Activated CD4-positive, CD25-positive, alpha-beta regulatory T cell treated with anti-CD3 and anti-CD28 coated beads, Interleukin-2, amount 50 U/mL, for 16 hours (primary cell): ENCODE data around the gene PTPN14.

ENCODE experiments used
- DNase-seq: peaks from one replicate; pipeline ENCODE4 v3.0.0-alpha.2; 2020; ENCODE audit warnings: low read depth, low spot score

Gene PTPN14

DNA sequence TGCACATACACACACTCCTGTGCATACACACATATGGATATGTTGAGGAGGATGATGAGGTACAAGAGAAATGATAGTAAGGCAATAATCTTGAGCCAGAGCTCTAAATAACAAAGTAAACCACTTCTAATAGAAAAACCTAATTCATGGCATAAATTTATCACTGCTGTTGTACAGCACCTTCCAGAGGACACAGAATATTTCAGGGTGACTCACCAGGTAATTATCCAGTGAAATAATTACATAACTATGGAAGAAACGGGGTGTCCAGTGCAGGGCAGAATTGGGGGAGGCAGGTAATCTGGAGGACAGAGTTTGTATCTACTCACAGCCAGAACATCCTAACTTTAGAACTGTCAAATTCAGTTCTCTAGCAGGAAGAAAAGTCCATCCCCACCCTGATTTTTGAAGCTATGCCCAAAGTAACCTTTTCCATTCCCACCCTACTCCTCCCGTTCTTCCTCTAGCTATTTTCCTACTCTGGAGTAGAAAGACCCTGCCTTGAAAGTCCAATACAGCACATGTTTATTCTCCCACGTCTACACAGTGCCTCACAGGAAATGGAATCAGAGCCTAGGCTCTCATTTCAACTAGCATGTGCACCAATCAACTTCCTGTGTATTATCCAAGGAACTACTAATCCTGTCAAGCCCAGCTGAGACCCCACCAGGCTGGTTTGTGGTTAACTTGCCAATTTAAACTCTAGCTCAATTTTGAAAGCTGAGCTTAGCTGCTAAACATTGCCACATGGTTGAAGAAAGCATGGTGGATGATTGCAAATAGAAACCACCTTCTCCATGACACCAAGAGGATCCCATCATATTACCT, 96.6 kb downstream of the PTPN14 start:
- DNase-seq: no peak

DNA sequence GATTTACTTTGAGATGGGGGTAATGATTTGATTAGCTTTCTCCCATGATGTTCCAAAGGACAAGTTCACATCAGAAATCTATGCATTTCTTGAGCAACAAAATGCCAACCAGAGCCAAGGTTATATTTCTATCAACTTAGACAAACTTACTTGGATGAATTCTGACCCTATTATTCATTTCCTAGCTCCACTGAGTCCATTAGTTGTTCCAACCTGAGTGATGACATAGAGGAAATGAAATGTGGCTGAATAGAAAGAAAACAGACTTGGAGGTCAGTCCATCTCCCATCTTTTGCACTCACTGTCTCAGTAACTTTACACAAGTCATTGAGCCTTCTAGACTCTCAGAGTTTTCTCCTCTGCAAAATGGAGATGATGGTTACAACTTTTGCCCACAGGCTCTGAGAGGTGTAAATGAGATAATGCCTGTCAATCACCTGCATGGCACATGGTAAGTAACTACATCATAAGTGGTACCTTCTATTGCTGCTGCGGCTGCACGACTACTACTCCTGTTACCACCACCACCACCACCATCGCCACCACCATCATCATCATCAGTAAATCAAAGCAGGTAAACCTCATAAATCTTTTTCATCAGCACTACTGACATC, 98.2 kb downstream of the PTPN14 start:
- no peak for DNase-seq

DNA sequence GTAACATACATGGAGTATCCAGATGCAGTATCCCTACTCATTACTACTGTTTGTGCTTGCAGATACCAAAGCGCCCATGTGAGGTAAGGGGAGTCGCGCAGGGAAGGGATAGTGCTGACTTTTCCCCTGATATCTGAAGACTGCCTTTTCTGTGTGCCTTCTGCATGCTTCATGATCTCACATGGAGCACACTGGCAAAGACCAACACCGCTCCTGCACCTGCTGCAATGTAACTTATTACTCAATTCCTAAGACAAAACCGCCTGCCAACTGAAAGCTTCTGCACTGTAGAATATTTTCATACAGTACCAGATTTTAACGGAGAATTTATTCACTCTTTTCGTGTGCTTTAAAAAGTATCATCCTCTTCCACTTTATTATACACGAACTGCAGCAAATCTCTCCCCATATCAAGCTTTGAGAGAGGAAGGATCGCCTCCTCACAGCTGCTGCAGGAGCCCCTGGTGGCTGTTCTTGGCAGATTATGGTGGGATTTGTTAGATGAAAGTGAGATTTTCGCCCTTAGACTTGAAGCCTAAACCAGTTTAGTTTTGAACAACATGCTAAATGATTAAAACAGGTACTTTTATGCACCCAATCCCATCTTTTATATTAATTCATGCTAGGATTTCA, 99.1 kb downstream of the PTPN14 start:
- no peak for DNase-seq

DNA sequence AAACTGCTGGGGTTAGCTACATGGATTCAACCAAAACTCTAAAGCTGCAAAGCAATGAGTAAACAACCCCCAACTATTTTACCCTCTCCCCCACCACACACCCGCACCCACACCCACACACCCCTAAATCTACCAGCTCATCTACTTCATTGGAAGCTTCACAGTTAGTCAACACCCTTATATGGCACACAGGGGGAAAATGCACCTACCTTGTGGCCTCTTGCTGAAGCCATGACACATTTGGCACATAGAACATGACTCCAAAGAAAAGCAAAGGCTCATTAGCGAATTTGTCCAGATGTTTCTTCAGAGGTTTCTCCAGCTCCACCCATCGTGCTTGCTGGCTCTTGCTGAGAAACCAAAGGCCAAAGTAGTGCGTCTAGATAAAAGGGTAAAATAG, 99.8 kb downstream of the PTPN14 start:
- no peak for DNase-seq

DNA sequence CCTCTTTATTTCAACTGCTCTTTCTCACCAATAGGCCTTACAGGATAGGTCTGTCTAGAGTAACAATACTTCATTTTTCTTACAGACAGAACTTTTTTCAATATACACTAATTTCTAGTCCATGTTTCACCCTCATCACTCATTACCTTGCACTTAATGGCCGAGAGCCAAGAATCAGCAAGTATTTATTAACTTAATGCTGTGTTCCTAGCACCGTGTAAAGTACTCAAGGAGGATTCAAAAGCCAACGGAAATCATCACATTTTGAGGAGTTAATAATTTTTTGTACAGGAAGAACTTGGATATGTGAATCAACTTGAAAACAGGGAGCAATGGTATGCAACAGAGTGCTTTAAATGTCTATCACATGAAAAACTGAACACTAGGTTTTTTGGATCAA, 102.0 kb downstream of the PTPN14 start:
- DNase-seq: no peak

DNA sequence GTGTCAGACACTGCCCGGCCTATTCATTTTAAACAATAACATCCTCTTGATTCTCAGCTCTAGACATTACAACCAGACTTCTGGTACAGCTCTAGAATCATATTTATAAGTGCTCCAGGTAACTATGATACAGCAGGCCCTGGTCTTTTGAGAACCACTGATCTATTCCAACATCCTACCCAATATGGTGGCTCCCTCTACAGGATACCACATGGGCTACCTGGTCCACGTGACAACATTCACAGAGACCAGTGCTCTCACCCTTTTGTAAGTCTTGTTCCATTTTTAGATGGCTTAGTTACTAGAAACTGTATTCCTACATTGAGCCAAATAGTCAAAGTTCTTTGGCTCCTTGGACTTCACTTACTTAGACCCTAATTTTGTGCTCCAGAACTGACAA, 102.9 kb downstream of the PTPN14 start:
- no peak for DNase-seq

DNA sequence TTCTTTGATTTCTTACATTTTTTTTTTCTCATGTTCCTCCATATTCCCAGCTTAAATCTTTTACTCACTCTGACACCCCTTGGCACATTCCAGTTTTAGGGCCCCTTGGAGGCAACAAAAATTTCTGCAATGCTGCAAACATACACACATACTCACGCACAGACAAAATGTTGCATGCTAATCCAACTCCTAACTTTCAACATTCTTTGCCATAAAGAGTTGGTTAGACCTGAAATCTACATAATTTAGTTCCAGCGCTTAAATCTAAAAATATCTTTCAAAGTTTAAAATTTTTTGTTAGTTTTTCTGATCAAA, 103.9 kb downstream of the PTPN14 start:
- no peak for DNase-seq

DNA sequence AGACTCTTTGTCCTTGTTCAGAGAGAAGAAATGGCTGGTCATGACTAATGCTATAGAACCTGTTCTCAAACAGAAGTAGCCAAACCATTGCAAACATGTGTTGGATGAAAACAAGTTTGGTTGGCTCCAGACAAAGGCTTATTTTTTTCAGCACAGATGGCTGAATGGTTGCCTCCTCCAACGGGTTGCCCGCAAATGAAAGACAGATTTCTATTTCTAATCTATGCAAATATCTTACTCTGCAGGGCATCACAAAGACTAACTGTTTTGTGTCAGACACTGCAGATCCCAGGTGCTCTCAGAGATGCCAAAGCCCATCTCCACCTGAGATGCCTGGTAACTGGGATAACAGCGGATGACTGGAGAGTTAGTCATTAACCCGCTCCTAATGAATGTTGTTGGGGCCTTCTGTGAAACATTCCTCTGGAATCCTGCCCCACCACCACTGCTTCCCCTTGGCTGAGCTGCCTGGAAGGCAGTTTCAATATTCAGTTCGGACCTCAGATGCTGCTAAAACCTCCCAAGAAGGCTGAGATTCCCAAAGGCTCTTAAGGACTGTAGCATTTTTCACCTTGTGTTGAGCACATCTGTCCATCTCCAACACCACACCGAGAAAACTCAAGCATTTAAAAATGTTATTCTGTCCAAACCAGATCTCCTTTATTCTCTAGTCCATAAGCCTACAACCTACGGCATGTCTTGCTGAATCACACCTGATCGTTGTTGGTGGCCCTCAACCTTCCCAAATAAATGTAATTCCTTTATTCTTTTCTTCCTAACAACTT, 104.4 kb downstream of the PTPN14 start:
- DNase-seq: no peak

DNA sequence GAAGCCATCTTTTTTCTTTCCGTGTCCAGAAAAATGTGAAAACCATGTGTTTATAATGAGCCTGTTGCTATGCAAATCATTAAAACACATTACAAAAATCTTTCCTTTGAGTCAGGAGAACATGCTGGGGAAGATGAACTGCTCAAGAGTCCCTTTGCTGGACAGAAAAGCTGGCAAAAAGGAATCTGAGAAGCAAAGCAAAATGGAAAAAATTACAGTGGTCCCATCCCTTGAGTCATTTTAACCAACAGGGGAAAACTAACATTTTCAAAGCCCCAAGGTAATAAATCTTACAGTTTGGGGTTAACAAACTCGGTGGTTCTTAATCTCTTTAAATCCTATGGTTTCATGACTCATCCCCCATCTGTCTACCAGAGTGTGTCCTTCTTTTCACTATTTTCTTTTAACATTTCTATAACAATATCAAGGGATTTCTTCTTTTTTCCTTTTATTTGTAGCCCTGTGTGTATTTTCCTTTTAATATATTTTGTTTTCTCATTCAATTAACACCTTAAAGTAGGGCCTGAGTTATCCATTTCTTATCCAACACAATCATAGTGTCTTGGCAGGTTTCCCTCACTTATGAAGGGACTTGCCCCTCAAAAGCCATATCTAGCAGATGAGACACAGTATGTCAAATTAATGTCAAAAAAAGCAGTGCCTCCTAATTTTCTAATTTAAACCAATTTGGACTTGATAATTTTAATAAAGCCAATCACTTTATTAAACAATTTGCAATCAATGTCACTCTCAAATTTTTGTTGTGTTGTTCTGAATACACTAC, 105.4 kb downstream of the PTPN14 start:
- DNase-seq: no peak

DNA sequence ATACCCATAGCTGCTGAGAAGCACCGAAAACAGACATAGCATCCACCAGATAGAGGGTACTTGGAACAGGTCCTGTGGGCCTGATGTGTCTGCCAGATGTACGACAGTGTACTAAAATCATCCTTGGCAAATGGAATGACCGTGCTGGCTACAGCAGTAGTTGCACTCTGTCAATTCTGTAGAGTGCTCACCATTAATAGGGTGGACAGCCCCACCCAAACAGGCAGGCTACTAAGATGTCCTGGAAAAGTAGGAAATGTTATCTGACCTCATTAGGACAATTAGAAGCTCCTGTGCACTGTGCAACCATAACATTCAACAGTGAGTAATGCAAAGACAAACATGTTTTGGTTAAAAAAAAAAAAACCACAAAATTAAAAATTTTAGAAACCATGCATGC, 106.2 kb downstream of the PTPN14 start:
- DNase-seq: no peak

DNA sequence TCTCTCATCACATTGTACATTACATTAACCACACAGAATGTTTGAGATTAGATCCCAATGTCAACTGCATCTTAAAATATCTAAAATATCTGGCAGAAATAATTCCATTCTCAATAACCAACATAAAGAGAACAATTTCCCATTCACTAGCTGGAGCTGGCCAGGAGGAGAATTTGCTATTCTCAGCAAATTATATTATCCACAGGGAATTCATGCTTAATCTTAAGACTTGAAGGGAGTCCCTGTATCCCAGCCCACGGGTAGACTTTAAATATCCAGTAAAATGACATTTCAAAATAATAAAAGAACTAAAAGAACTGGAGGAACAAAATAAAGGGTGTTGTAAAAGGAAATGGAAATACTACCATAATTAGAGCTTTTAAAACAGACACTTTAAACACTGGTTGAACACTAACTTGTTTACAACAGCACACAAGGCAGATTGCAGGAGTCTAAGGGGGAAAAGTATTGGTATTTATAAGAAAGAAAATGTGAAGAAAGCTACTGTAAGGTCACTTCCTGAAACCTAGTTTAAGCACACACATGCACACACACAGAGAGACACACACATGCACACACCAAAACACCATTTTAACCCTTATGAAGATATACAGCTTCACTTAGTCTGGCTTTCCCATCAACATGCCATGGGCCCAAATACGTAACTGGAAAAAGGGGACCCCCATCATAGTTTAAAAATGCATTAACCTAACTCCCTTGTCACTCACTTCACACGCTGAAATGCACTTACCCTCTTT, 107.0 kb downstream of the PTPN14 start:
- DNase-seq: no peak

DNA sequence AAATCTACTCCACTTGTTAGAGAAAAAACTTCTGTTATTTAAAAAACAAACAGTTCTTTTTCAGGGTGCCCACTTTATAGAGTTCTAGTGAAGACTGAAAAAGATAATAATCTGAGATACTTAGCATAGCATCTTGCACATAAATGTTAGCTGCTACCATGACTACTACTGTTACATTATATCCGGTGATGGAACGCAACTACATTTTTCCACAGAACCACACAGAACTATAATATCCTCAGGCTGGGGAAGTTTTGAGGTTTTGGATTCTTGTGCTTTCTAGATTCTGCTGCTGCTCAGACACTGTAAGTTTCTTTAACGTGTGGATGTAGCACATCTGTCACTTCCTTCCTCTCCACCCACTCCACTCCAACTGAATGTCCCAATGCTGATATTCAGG, 110.3 kb downstream of the PTPN14 start:
- no peak for DNase-seq

DNA sequence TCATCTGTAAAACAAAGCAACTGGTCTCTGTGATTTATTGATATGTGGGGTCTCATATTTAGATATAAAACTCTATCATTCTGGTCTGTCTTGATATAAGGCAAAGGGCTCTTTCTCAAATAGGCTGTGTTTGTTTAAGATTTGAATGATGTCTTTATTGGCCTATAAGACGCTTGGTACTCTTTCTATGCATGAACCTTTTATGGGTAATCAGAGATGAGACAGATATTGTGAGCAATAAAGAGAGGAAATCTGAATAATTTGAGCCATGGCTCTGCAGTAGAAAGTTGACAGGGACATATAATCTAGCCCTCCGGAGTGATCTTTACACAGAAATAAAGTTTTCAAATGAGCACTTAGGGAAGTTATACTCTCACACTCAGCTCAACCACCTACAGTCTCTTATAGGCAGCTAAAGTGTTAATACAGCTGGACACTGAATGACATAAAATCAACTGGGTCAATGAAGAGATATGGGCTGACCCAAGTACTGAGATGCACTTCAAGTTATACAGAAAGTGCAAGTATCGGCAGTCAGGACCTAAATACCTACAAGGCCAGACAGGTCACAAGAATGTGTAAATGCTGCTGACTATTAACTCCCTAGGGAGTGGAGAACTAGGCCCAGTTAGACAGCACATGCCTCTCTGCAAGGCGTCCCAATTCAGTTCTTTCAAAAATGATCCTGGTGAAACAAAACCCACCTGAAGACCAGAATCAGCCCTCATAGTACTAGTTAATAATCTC, 111.0 kb downstream of the PTPN14 start:
- DNase-seq: no peak

DNA sequence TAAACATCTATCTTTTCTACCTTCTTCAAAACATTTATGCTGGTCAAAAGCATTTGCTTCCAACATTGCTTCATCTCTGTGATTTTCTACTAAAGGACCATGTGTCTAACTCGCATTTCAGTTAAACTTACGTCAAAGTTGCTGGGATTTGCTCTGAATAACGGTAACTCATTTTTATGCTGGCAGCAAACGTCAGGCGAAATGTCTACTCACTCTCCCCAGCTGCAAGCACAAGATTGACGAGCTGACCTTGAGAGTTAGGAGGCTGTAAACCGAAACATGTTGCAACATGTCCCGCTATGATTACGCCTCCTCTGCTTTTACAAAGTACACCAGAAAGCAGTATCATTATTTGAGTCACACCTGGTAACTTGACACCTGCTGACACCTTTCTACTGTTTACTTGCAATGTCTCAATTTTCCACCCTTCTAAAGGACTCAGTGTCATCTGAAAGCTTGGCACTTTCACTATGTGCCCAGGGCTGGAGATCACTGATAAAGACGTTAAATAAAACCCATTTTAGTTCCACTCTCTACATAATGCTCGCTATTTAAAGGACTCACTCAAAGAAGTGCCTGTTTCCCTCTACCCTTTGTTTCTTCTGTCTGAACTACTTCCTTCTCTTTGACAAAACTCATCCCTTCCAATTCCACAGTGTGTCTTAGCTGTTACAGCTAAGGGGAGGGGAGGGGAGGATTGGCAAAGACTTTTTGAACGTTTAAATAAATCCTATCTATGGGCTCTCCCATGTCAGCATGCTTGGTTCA, 111.9 kb downstream of the PTPN14 start:
- DNase-seq: no peak

DNA sequence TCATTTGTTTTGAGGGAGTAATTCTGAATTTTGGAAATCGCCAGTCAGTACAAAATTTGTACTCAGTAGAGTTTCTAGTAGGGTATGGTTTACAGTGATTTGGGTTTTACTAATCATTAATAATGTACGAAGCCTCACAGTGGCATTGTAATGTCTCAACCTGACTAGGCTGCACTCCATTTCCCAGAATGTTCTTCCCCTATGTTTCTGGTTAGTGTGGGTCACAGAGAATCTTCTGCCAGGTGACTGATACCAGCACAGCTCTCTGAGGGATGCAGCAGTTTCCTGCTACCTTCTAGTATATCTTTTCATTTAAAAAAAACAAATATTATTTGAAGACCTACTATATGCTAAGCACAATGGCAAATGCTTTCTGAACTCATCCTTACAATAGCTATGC, 112.9 kb downstream of the PTPN14 start:
- no peak for DNase-seq

DNA sequence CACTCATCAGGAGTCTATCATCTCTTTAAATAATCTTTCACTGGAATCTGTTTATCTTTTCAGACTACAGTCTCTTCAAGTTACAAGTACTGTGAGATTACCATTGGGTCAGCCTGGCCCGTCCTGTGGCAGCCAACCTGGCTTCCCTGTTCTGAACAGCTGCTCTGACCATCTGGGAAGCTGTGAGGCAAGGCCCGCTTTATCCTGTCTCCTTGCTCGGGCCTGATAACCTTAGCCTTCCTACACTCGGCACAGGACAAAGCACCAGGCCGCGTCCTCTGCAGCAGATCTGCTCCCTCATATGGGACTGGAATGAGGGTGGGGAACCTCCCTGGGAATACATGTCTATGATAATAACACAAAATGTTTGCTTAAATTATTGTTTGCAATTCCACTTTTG, 113.3 kb downstream of the PTPN14 start:
- DNase-seq: no peak

DNA sequence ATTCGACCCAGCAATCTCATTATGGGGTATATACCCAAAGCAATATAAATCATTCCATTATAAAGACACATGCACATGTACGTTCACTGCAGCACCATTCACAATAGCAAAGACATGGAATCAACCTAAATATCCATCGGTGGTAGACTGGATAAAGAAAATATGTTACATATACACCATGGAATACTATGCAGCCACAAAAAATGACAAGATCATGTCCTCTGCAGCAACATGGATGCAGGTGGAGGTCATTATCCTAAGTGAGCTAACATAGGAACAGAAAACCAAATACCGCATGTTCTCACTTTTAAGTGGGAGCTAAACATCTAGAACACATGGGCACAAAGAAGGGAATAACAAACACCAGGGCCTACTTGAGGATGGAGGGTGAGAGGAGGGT, 115.5 kb downstream of the PTPN14 start:
- no peak for DNase-seq

DNA sequence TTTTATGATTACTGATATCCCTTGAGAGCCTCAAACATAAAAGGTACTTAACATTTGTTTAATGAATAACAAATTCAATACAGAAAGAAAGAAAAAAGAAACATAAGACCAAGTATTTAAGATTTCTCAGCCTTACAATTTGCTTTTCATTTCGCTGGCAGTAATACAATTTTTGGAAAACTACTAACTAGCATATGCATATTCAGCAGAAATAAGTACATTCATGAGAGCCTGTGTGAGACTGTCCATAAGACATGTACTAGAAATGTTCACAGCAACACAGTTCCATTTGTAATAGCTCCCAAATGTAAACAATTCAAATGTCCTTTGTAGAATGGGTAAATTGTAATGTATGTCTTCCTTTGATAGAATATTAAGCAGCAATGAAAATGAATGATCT, 119.2 kb downstream of the PTPN14 start:
- no peak for DNase-seq
